Panc1 (cell line): ENCODE results near the gene NDUFAF8. TPM values are rescaled to one million over a fixed set of nuclear protein-coding genes. Genes with fewer than 3 reads are reported as not detected.
A peak's percentile ranks its signal among the peaks of the same experiment; 100 is the strongest.

ENCODE experiments used
- ATAC-seq: fragments of 200-7000 bp; cut with Tn5 transposase; 2 replicates; pipeline ENCODE4 v1.9.1; 2020; ENCODE audit warnings: mild to moderate bottlenecking, moderate library complexity
- BruUV-seq: library from RNA; stranded (reverse); fragments of 400-500 nt; replicated peaks from 2 replicates; lab custom pipeline; 2021; lab: Mats Ljungman, UMichigan
- CTCF ChIA-PET: fragments of 300-600 bp; sonication (Branson Sonifier 250); formaldehyde crosslinking; loops from one replicate; lab custom pipeline; 2022; ENCODE audit warnings: antibody characterized with exemption; lab: Charles Lee
- POLR2A ChIA-PET: fragments of 300-600 bp; sonication (Branson Sonifier 250); formaldehyde crosslinking; loops from one replicate; lab custom pipeline; 2022; ENCODE audit warnings: antibody characterized with exemption; lab: Charles Lee
- DNase-seq: peaks from one replicate; pipeline ENCODE4 v3.0.0-alpha.2; 2010; ENCODE audit warnings: low read depth, low spot score
- H3K27ac ChIP-seq: 2 replicates; pipeline ENCODE4 v1.5.1; 2011; ENCODE audit warnings: mild to moderate bottlenecking, low read length, inconsistent platforms
- H3K27me3 ChIP-seq: fragments of 200-500 bp; sonication (Bioruptor generic); 2 replicates; pipeline ENCODE4 v1.6.0; 2014; ENCODE audit warnings: low read length, inconsistent platforms; ENCODE audit not compliant: control insufficient read depth, insufficient read depth
- H3K36me3 ChIP-seq: fragments of 200-500 bp; sonication (Bioruptor generic); 2 replicates; pipeline ENCODE4 v1.5.1; 2014; ENCODE audit warnings: inconsistent platforms, mild to moderate bottlenecking, low read length, moderate library complexity; ENCODE audit not compliant: control insufficient read depth, insufficient read depth
- H3K4me1 ChIP-seq: 2 replicates; pipeline ENCODE4 v1.5.1; 2011; ENCODE audit warnings: inconsistent platforms, mild to moderate bottlenecking, low read length, moderate library complexity; ENCODE audit not compliant: control insufficient read depth, insufficient read depth
- H3K4me3 ChIP-seq, 2 experiments: 2 replicates each; pipeline ENCODE4 v1.5.1; 2011 to 2012; ENCODE audit warnings: low read depth in 2 of 2, low read length in 2 of 2, mild to moderate bottlenecking in 2 of 2, inconsistent platforms in 1 of 2, moderate library complexity in 1 of 2
- H3K9me3 ChIP-seq: fragments of 200-500 bp; sonication (Bioruptor generic); 2 replicates; pipeline ENCODE4 v1.5.1; 2014; ENCODE audit warnings: low read depth, mild to moderate bottlenecking, inconsistent platforms, low read length, moderate library complexity; ENCODE audit not compliant: control insufficient read depth, insufficient read depth
- POLR2AphosphoS5 ChIP-seq: IDR thresholded peaks from 2 replicates; pipeline ENCODE4 v1.6.1; 2012; ENCODE audit warnings: mild to moderate bottlenecking, low read depth, low read length, moderate library complexity
- SIN3A ChIP-seq: IDR thresholded peaks from 2 replicates; pipeline ENCODE4 v1.6.1; 2012; ENCODE audit warnings: low read depth, mild to moderate bottlenecking, low read length, moderate library complexity, borderline replicate concordance; ENCODE audit not compliant: insufficient read depth
- TCF7L2 ChIP-seq: IDR thresholded peaks from 2 replicates; pipeline ENCODE4 v1.6.1; 2011; ENCODE audit warnings: mild to moderate bottlenecking, low read depth, low read length, inconsistent platforms
- in situ Hi-C: cut with HindIII; loops from 2 replicates; pipeline ENCODE4 v1.10.0; 2016; ENCODE audit warnings: low sequenced_read_pairs, low pct_unique_long_range_greater_than_20kb
- intact Hi-C: fragments of 100-400 bp; cut with micrococcal nuclease; formaldehyde crosslinking; loops from one replicate; pipeline ENCODE4 v1.10.0; 2022; ENCODE audit not compliant: unreplicated experiment
- total RNA-seq: library from RNA; stranded (reverse); gene quantifications from one replicate; pipeline ENCODE4 v1.2.1, GENCODE V29; 2021; ENCODE audit not compliant: unreplicated experiment
- TF ChIP-seq, protein P1 (sequence below): fragments of 450-650 bp; IDR thresholded peaks from 2 replicates; pipeline ENCODE4 v1.5.1; 2017; ENCODE audit warnings: mild to moderate bottlenecking
- TF ChIP-seq, protein P2 (sequence below), 2 experiments: IDR thresholded peaks; 2 replicates each; pipeline ENCODE4 v1.6.1; 2011 to 2012; ENCODE audit warnings: low read depth in 2 of 2, control low read depth in 1 of 2, low read length in 1 of 2, mild to moderate bottlenecking in 1 of 2, moderate library complexity in 1 of 2; ENCODE audit not compliant: insufficient read depth in 1 of 2

The NDUFAF8 gene
- total RNA-seq, 1 experiment from 2014 or later = 75.8 TPM

DNA sequence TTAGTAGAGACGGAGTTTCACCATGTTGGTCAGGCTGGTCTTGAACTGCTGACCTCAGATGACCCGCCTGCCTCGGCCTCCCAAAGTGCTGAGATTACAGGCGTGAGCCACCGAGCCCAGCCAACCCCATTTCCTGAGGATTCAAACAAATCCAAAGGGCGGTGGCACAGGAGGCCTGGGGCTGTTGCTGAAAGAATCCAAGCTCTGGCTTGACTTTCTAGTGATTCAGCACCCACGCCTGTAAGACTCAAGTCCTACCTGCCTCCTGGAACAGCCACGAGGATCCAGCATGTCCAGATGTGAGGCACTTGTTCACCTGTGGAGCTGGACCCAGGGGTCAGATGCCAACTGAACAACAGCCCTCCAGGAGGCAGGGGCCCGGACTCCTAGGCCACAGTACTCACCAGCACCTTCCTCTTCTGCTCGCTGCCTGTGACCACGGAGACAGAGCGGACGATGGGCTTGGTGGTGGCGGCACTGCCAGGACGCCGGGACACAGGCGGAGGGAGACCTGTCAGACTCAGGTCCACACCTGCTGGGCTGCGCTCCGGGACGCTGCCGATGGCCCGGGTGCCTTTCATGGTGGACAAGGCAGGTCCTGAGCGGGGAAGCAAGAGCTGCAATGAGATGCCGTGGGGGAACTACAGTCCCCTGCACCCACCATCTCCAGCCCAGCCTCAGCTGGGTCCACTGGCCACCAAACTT lies 19.5 kb upstream of the NDUFAF8 start:
- BruUV-seq = no TSS peak
- H3K27me3 ChIP-seq = no peaks in the 10 kb centered on the region
- in situ Hi-C loops = no loop called here
- peaks cover 13% of the 10 kb centered on the region for H3K4me1 ChIP-seq
- ATAC-seq = no peak
- POLR2A ChIA-PET = no interaction called here
- H3K9me3 ChIP-seq = no peaks in the 10 kb centered on the region
- DNase-seq = no peak
- H3K27ac ChIP-seq = no peak overlapping the region
- CTCF ChIA-PET = no interaction called here
- TF ChIP-seq POLR2AphosphoS5 (no peak), TCF7L2 (no peak), SIN3A (no peak)
- TF ChIP-seq, protein P1, sequence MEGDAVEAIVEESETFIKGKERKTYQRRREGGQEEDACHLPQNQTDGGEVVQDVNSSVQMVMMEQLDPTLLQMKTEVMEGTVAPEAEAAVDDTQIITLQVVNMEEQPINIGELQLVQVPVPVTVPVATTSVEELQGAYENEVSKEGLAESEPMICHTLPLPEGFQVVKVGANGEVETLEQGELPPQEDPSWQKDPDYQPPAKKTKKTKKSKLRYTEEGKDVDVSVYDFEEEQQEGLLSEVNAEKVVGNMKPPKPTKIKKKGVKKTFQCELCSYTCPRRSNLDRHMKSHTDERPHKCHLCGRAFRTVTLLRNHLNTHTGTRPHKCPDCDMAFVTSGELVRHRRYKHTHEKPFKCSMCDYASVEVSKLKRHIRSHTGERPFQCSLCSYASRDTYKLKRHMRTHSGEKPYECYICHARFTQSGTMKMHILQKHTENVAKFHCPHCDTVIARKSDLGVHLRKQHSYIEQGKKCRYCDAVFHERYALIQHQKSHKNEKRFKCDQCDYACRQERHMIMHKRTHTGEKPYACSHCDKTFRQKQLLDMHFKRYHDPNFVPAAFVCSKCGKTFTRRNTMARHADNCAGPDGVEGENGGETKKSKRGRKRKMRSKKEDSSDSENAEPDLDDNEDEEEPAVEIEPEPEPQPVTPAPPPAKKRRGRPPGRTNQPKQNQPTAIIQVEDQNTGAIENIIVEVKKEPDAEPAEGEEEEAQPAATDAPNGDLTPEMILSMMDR = no peak
- TF ChIP-seq, protein P2, sequence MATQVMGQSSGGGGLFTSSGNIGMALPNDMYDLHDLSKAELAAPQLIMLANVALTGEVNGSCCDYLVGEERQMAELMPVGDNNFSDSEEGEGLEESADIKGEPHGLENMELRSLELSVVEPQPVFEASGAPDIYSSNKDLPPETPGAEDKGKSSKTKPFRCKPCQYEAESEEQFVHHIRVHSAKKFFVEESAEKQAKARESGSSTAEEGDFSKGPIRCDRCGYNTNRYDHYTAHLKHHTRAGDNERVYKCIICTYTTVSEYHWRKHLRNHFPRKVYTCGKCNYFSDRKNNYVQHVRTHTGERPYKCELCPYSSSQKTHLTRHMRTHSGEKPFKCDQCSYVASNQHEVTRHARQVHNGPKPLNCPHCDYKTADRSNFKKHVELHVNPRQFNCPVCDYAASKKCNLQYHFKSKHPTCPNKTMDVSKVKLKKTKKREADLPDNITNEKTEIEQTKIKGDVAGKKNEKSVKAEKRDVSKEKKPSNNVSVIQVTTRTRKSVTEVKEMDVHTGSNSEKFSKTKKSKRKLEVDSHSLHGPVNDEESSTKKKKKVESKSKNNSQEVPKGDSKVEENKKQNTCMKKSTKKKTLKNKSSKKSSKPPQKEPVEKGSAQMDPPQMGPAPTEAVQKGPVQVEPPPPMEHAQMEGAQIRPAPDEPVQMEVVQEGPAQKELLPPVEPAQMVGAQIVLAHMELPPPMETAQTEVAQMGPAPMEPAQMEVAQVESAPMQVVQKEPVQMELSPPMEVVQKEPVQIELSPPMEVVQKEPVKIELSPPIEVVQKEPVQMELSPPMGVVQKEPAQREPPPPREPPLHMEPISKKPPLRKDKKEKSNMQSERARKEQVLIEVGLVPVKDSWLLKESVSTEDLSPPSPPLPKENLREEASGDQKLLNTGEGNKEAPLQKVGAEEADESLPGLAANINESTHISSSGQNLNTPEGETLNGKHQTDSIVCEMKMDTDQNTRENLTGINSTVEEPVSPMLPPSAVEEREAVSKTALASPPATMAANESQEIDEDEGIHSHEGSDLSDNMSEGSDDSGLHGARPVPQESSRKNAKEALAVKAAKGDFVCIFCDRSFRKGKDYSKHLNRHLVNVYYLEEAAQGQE (IDR thresholded peaks at IDR 0.05; ENCODE audit: insufficient read depth in 1 of 2, low read depth in 2 of 2, low read length in 1 of 2) = no peak
- intact Hi-C loops = no loop called here
- no peak overlapping the region for H3K4me3 ChIP-seq
- H3K36me3 ChIP-seq = no peaks in the 10 kb centered on the region

DNA sequence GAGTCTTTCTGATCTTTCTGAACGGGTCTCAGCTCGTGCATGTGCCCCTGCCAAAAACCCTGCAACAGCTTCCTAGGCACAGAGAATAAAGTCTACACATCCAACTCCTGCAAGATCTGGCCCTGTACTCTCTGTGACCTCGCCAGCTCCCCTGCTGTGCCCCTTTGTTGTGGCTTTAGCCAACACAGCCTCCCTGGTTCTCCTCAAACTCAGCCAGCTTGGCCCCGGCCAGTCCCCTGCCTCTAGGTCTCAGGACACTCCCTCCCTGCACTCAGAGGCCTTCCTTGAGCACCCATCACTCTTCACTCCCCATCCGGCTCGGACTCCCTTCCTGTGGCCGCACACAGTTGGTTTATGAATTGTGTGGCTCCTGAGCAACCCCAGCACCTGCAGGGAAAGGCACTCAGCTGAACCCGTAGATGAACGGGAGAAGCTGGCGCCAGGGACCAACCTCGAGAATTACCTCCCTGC lies 17.7 kb upstream of the NDUFAF8 start:
- Histone ChIP-seq H3K4me3 (peak overlapping the region; percentile 76 to 81), H3K27me3 (no peaks in the 10 kb centered on the region), H3K36me3 (no peaks in the 10 kb centered on the region), H3K27ac (no peak overlapping the region; the same call in 1 of the 2 replicates), H3K4me1 (peaks cover 13% of the 10 kb centered on the region), H3K9me3 (no peaks in the 10 kb centered on the region)
- ChIA-PET POLR2A (no interaction called here), CTCF (interaction anchor here (0.7 kb wide), 1 partner anchor 78 kb away, joined by 3 read pairs; no protein-coding TSS in a partner anchor)
- DNase-seq (no peak), ATAC-seq (no peak)
- intact Hi-C loops (no loop called here), in situ Hi-C loops (no loop called here)
- BruUV-seq = no TSS peak
- TF ChIP-seq, protein P1 = no peak
- TF ChIP-seq, protein P2 (IDR thresholded peaks at IDR 0.05; ENCODE audit: insufficient read depth in 1 of 2, low read depth in 2 of 2, low read length in 1 of 2) = no peak
- TF ChIP-seq SIN3A = no peak
- no peak for TF ChIP-seq TCF7L2
- TF ChIP-seq POLR2AphosphoS5 = no peak
